Naive B cell (primary cell): Measurements from ENCODE around the gene RABGGTA. TPM values are rescaled to one million over a fixed set of nuclear protein-coding genes. Genes with fewer than 3 reads are reported as not detected.
A peak's percentile ranks its signal among the peaks of the same experiment; 100 is the strongest.

Experiments used
- ATAC-seq, 2 donors: fragments of 150-1000 bp; cut with Tn5 transposase; 2 replicates each; pipeline ENCODE4 v1.10.0; 2021; ENCODE audit warnings: low read depth in 2 of 2, mild to moderate bottlenecking in 2 of 2, moderate library complexity in 2 of 2
- DNase-seq: peaks from one replicate; pipeline ENCODE4 v3.0.0; 2022
- H3K27ac Mint-ChIP-seq, 6 donors: one replicate each; pipeline ENCODE4 v1.8.0; 2020 to 2022; ENCODE audit warnings: mild to moderate bottlenecking in 6 of 6, mixed read lengths in 6 of 6, moderate library complexity in 5 of 6, inconsistent platforms in 2 of 6
- H3K27me3 Mint-ChIP-seq, 3 donors: one replicate each; pipeline ENCODE4 v1.8.0; 2021 to 2022; ENCODE audit warnings: mixed read lengths in 3 of 3, mild to moderate bottlenecking in 1 of 3
- H3K36me3 Mint-ChIP-seq, 2 donors: one replicate each; pipeline ENCODE4 v1.8.0; 2020 to 2022; ENCODE audit warnings: mixed read lengths in 2 of 2, inconsistent platforms in 1 of 2, mild to moderate bottlenecking in 1 of 2
- H3K4me1 Mint-ChIP-seq, 3 donors: one replicate each; pipeline ENCODE4 v1.8.0; 2020 to 2022; ENCODE audit warnings: mixed read lengths in 3 of 3, inconsistent platforms in 1 of 3, mild to moderate bottlenecking in 1 of 3, moderate library complexity in 1 of 3
- H3K4me3 Mint-ChIP-seq, 8 donors: one replicate each; pipeline ENCODE4 v1.8.0; 2020 to 2022; ENCODE audit warnings: mild to moderate bottlenecking in 8 of 8, mixed read lengths in 8 of 8, moderate library complexity in 8 of 8, inconsistent platforms in 2 of 8
- H3K9me3 Mint-ChIP-seq, 7 donors: one replicate each; pipeline ENCODE4 v1.8.0; 2020 to 2022; ENCODE audit warnings: mixed read lengths in 7 of 7, mild to moderate bottlenecking in 5 of 7, inconsistent platforms in 2 of 7, moderate library complexity in 1 of 7
- polyA plus RNA-seq, 6 donors: library from polyadenylated mRNA; unstranded; fragments of 300-500 nt; fragmentation: Illumina TruSeq; gene quantifications; one replicate each; pipeline ENCODE4 v1.2.3, GENCODE V29; 2021; ENCODE audit warnings: low read depth in 6 of 6

RABGGTA gene
- polyA plus RNA-seq, 6 donors from 2014 or later, result 22.2 to 36.2 (median 22.8) TPM

DNA sequence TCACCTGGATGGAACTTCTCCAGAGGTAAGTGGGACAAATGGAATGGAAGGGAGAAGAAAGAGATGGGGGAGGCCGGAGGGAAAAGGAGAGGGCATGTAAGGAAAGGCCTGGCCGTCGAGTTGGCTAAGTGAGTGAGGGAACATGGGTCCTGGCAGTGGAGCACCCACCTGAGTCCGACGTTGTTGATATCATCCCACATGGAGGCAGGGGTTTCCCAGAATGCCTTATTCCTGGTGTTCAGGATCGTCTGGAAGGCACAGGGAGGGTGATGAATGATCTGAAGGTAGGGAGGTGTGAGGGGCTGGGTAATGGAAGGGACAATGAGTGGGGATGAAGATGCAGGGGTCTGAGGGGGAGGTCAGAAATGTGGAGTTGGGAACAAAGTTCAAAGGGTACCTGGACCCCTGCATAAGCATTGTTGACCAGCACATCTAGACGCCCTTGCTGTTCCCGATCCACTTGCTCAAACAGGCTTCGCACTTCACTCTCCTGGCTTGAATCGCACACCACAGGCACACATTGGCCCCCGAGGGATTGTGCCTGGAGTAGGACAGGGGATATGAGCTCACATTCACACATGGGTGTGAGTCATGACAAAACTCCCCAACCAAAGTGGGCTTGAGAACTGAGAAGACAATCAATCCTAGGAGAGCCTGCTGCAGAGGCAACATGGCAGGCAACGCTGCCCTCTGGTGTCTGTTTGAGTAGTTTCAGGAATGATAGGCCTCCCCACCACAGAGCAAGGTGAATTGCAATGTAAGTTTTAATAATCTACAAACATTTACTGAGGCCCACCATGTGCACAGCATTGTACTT, 25.2 kb upstream of the RABGGTA start:
- H3K9me3 Mint-ChIP-seq, result no peaks in the 10 kb centered on the region
- H3K4me3 Mint-ChIP-seq, result peak overlapping the region in 3 of 8 donors; percentile 35 to 80 (median 49)
- H3K27ac Mint-ChIP-seq, result peak overlapping the region; percentile 76 to 94 (median 90)
- H3K36me3 Mint-ChIP-seq, result peaks cover 5 to 20% of the 10 kb centered on the region in 2 donors
- H3K27me3 Mint-ChIP-seq, result no peaks in the 10 kb centered on the region
- H3K4me1 Mint-ChIP-seq, result peaks cover 35 to 50% (median 45%) of the 10 kb centered on the region in 3 donors
- peak; percentile 59 to 65 for ATAC-seq
- DNase-seq, result peak; percentile 69

DNA sequence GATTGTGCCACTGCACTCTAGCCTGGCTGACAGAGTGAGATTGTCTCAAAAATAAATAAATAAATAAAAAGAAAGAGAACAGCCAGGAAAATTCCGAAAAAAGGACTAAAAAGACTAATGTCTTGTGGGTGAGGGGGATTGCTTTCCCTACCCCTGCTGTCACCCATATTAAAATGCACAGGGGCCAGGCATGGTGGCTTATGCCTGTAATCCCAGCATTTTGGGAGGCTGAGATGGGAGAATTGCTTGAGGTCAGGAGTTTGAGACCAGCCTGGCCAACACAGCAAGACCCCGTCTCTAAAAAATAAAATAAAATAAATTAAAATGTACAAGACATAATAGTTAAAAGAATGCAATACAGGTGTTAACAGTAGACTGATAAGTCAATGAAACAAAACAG, 22.1 kb upstream of the RABGGTA start:
- no peak overlapping the region for H3K4me3 Mint-ChIP-seq
- H3K9me3 Mint-ChIP-seq, result no peaks in the 10 kb centered on the region
- DNase-seq (no peak), ATAC-seq (no peak)
- peaks cover 18 to 32% of the 10 kb centered on the region in 2 donors for H3K36me3 Mint-ChIP-seq
- peak overlapping the region in 1 of 6 donors; percentile 8 for H3K27ac Mint-ChIP-seq
- H3K4me1 Mint-ChIP-seq, result peaks cover 30 to 40% (median 37%) of the 10 kb centered on the region in 3 donors
- H3K27me3 Mint-ChIP-seq, result no peaks in the 10 kb centered on the region

DNA sequence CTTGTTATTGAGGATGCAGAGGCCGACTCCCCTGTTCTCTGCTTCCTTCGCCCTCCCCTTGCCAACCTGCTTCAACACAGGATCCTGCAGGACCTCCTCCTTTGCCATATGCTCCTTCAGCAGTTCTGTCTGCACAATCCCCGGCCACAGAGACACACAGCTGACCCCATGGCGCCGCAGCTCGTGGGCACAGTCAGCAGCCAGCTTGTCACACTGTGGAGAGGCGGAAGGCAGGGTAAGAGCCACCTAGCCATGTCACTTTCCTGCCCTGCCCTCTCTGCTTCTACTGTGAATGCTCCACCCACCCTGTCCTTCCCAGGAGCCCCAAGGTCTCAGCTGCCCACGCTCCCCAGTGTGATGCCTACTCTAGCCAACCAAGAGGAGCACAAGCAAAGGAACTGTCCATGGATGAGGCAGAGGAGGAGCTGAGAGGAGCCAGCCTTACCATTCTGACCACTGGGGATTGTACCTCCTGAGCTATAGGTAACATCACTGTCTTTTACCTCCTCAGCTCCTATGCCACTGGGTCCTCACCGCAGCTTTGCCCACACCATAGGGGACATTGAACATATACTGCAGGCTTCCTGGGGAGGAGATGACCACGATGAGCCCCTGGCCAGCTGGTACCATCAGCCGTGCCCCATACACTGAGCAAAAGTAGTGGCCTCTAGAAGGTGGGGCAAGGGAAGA, 20.9 kb upstream of the RABGGTA start:
- Mint-ChIP-seq H3K4me3 (no peak overlapping the region), H3K27ac (no peak overlapping the region), H3K9me3 (no peaks in the 10 kb centered on the region), H3K36me3 (peaks cover 18 to 32% of the 10 kb centered on the region in 2 donors), H3K27me3 (no peaks in the 10 kb centered on the region), H3K4me1 (peaks cover 27 to 36% (median 29%) of the 10 kb centered on the region in 3 donors)
- DNase-seq (no peak), ATAC-seq (no peak)

DNA sequence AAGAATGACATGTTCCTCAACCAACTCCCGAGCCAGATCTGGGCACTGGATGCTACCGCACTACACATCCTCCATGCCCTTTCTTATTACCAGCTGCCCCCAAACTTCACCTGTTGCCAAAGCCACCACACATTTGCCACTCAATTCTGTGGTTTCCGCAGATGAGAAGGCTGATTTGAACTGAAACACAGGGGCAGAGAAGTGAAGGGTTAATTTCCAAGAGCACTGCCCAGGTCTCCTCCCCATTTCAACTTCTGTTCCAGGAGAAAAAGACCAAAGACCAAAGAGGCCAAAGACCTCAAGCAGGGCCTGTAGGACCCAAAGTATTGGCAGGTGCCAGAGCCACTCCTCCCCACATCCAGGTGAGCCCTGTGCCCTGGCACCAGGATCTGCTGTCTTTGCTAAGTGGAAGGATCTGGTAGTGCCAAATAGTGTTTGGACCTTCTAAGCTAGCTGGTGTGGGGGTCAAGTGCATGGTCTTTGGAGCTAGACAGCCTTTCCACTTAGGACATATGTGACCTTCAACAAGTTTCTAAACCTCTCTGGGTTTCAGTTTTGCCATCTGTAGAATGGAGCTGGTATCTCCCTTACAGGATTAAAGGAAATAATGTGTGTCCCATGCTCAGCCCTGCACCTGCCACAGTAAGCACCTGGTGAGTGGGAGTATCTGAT, 20.2 kb upstream of the RABGGTA start:
- ATAC-seq (no peak), DNase-seq (no peak)
- Mint-ChIP-seq H3K4me3 (no peak overlapping the region), H3K4me1 (peaks cover 21 to 29% (median 22%) of the 10 kb centered on the region in 3 donors), H3K27ac (peak overlapping the region in 1 of 6 donors; percentile 68), H3K27me3 (no peaks in the 10 kb centered on the region), H3K36me3 (peaks cover 18 to 29% of the 10 kb centered on the region in 2 donors), H3K9me3 (no peaks in the 10 kb centered on the region)

DNA sequence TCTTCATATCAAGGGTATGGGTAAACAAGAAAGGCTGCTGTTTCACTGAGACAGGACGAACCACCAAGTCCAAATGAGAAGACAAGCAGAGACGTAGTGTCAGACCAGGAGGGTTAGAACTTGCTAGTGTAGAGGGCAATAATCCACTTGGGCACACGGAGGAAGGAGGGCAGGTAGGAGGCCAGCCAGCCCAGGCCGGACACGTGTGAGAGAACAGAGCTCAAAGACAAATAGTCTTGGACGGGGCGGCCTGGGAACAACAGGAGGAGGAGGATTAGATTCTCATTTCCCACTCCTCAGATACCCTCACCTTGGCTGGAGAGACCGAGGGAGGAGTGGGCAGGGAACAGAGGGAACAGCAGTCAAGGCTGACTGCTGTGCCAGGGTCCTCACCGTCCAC, 19.3 kb upstream of the RABGGTA start:
- H3K9me3 Mint-ChIP-seq, result no peaks in the 10 kb centered on the region
- no peak for DNase-seq
- H3K27me3 Mint-ChIP-seq, result no peaks in the 10 kb centered on the region
- peak overlapping the region in 3 of 6 donors; percentile 59 to 86 (median 84) for H3K27ac Mint-ChIP-seq
- ATAC-seq, result no peak
- no peak overlapping the region for H3K4me3 Mint-ChIP-seq
- peaks cover 13 to 22% (median 16%) of the 10 kb centered on the region in 3 donors for H3K4me1 Mint-ChIP-seq
- H3K36me3 Mint-ChIP-seq, result peaks cover 18 to 21% of the 10 kb centered on the region in 2 donors

DNA sequence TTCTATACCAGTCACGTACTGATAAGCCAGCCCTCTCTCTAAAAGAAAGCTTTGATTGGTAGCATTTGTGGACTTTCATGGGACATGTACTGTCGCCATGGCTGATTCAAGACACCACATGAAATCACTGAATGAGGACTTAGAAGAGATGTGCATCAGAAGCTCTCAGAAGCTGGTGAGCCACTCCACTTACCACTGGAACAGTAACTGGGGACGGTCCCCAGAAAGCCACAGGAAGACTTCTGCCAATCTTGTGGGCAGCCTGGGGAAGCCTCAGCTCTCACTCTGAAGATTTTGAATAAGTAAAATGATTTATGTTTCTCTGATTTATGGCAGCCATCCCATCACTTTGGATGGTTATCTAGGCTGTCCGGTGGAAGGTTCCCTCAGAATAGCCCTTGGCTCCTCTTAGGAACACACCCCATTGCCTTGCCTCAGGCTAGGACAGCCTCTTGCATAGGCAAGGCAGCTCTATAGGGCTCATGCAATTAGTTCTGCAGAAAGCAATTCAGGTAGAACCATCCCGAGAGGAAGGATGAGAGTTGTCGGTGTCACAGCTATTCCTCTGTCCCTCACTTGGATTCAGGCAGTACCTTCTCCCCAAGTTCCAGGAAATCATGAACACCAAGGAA, 18.4 kb upstream of the RABGGTA start:
- Mint-ChIP-seq H3K27me3 (no peaks in the 10 kb centered on the region), H3K9me3 (no peaks in the 10 kb centered on the region), H3K4me3 (no peak overlapping the region), H3K27ac (peak overlapping the region in 2 of 6 donors; percentile 20 to 42), H3K36me3 (peaks cover 13 to 21% of the 10 kb centered on the region in 2 donors), H3K4me1 (peaks cover 13 to 22% (median 16%) of the 10 kb centered on the region in 3 donors)
- peak; percentile 56 to 90 for ATAC-seq
- peak; percentile 29 for DNase-seq

DNA sequence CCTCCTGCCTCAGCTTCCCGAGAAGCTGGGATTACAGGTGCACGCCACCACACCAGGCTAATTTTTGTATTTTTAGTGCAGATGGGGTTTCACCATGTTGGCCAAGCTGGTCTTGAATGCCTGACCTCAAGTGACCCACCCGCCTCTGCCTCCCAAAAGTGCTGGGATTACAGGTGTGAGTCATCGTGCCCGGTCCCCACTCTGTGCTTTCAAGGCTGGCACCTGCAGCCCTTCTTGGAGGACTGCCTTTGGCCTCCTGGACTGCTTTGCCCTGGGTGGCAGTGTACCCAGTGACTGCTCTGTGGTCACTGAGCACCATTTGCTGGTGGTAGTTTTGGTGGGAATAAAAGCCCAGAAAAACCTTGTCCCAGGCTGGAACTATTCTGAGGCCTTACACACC, 15.6 kb upstream of the RABGGTA start:
- Mint-ChIP-seq H3K27ac (no peak overlapping the region), H3K4me1 (peaks cover 17 to 30% (median 20%) of the 10 kb centered on the region in 3 donors)

DNA sequence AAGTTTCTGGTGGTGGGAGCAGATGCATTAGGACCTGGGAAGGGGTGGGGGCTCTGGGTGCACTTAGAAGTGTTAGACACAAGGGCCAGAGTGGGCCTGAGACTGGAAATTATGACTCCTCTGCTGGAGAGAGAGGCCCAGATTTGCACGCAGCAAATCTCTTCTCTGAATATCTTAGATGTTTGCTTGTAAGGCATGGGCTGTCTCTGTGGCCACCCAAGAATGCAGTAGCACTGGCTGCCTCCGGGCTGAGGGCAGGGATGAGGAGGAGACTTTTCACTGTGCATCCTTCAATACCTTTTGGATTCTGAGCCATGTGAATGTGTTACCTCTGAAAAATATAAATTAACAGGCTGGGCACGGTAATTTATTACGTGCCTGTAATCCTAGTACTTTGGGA, 14.0 kb upstream of the RABGGTA start:
- Mint-ChIP-seq H3K27me3 (no peaks in the 10 kb centered on the region), H3K9me3 (no peaks in the 10 kb centered on the region), H3K4me1 (peaks cover 22 to 36% (median 28%) of the 10 kb centered on the region in 3 donors), H3K4me3 (no peak overlapping the region), H3K36me3 (peaks cover 2% of the 10 kb centered on the region in 2 donors), H3K27ac (peak overlapping the region in 1 of 6 donors; percentile 11)
- no peak for ATAC-seq
- no peak for DNase-seq

More for the DNA sequence above, 15.6 kb upstream of the RABGGTA start:
- no peaks in the 10 kb centered on the region for H3K27me3 Mint-ChIP-seq
- H3K4me3 Mint-ChIP-seq, result no peak overlapping the region
- ATAC-seq, result no peak
- DNase-seq, result no peak
- peaks cover 13 to 15% of the 10 kb centered on the region in 2 donors for H3K36me3 Mint-ChIP-seq
- H3K9me3 Mint-ChIP-seq, result no peaks in the 10 kb centered on the region

DNA sequence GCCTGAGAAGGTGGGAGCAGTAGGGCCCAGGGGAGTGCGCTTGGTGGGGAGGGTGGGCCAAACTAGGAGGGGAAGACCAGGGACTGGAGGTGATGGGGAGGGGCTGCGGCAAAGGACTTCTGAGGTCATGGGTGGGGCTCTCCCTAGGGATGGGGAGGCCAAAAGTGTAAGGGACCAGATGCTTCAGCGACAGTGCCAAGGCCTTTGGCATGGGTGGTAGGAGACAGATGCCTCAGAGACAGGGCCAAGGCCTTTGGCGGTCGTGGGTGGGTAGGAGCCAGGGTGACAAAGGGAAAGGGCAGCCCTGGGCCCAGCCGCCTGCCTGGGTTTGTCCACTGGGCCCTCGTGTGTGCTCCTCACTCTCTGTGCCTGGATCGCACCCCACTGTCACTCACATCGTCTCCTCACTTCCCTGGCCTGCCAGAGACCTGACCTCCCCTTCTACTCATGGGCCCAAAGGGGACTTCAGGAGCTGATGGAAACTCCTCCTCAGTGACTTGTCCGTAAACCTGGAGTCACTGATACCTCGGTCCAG, 13.2 kb upstream of the RABGGTA start:
- no peaks in the 10 kb centered on the region for H3K36me3 Mint-ChIP-seq
- peak overlapping the region in 1 of 8 donors; percentile 33 for H3K4me3 Mint-ChIP-seq
- DNase-seq (no peak), ATAC-seq (no peak)
- H3K27me3 Mint-ChIP-seq, result no peaks in the 10 kb centered on the region
- H3K9me3 Mint-ChIP-seq, result no peaks in the 10 kb centered on the region
- H3K27ac Mint-ChIP-seq, result peak overlapping the region in 1 of 6 donors; percentile 95
- H3K4me1 Mint-ChIP-seq, result peaks cover 28 to 37% (median 30%) of the 10 kb centered on the region in 3 donors

DNA sequence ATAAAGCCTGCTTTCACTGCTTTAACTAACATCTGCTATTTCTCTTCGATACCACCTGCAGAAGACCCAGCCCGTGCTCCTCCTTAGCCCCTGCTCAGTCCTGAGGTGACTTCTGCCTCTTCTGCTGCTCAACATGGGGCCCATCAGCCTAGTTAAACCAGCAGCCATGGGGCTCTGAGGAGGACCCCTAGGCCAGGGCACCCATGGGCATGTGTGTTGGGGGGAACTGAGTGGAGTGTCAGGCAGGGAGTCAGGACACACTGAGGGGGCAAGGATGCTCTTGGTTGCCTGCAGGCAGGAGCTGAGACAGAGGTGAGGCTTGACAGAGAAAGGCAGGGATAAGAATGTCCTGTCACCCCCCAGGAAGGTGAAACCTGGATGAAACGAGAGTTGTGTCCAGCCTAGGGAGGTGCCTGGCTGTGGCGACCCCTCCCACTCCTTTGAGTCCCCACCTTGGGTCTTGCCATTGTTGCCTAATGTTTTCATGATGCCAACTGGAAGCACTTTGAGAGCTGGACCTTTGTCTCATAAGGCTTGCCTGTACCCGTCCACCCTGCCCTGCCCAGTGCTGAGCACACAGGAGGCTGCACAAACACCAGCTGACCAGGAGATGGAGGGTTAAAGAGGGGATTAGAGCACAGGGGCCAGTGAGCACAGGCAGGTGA, 12.5 kb upstream of the RABGGTA start:
- Mint-ChIP-seq H3K9me3 (no peaks in the 10 kb centered on the region), H3K4me1 (peaks cover 30 to 41% (median 36%) of the 10 kb centered on the region in 3 donors), H3K4me3 (no peak overlapping the region), H3K36me3 (no peaks in the 10 kb centered on the region), H3K27me3 (no peaks in the 10 kb centered on the region), H3K27ac (peak overlapping the region in 3 of 6 donors; percentile 24 to 95 (median 47))
- ATAC-seq (no peak), DNase-seq (no peak)

DNA sequence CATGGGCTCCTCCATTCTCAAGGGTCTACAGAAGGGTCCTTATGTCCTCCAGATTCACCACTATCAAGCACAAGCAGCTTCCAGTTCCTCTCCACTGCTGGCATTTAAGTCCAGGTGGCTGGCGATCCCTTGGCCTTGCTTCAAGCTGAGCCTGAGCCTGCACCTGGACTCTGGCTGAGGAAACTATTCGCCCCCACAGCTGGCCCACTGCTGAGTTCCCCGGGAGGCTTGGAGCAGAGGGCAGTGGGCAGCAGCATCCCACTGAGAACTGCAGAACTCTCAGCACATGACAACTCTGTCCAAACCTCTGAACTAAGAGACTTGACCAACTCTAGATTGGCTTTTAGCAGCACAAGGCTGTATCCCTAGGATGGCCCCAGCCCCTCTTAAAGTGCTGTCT, 11.3 kb upstream of the RABGGTA start:
- Mint-ChIP-seq H3K36me3 (peaks cover 4 to 7% of the 10 kb centered on the region in 2 donors), H3K4me3 (no peak overlapping the region), H3K27me3 (no peaks in the 10 kb centered on the region), H3K4me1 (peaks cover 42 to 47% (median 45%) of the 10 kb centered on the region in 3 donors), H3K27ac (peak overlapping the region in 1 of 6 donors; percentile 95), H3K9me3 (peaks cover 0 to 8% (median 3%) of the 10 kb centered on the region in 7 donors)
- ATAC-seq (no peak), DNase-seq (no peak)

DNA sequence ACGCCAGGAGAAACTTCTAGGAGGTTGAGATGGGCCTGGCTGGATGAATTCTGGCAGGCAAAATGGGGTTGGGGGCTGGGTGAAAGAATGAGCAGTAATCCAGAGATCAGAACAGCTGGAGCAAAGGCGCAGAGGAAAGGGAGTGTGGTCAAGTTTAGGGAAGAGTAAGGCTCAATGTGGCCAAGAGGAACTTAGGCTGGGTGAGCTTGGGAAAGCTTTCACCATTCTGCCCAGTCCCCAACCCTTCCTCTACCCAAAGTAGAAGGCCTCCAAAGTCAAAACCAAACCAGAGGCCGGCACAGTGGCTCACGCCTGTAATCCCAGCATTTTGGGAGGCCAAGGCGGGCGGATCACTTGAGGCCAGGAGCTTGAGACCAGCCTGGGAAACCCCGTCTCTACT, 10.2 kb upstream of the RABGGTA start:
- Mint-ChIP-seq H3K4me3 (no peak overlapping the region), H3K9me3 (peaks cover 0 to 8% (median 3%) of the 10 kb centered on the region in 7 donors), H3K27ac (peak overlapping the region; percentile 30 to 95 (median 70)), H3K36me3 (peaks cover 4 to 7% of the 10 kb centered on the region in 2 donors), H3K4me1 (peaks cover 53 to 58% (median 53%) of the 10 kb centered on the region in 3 donors), H3K27me3 (no peaks in the 10 kb centered on the region)
- no peak for DNase-seq
- no peak for ATAC-seq
